ENCODE measurements around the gene HDDC3.
"Not testable (repeated sequence)": the region's sequence is repeated elsewhere in the genome, so short reads cannot be mapped to it uniquely, and the experiment has no call there.

Gene HDDC3

GRCh38 chr15:90929246-90930019, 2.9 kb downstream of the HDDC3 start:
- no peak for DNase-seq

GRCh38 chr15:90928106-90928505, 4.2 kb downstream of the HDDC3 start:
- not testable (repeated sequence) for DNase-seq

GRCh38 chr15:90926766-90927165, 5.6 kb downstream of the HDDC3 start:
- not testable (repeated sequence) for DNase-seq

GRCh38 chr15:90924375-90924774, 8.0 kb downstream of the HDDC3 start:
- DNase-seq: no peak

- DNase-seq: not testable (repeated sequence)
Observed at GRCh38 chr15:90922712-90923322, 9.5 kb downstream of the HDDC3 start.

GRCh38 chr15:90921887-90922286, 10.5 kb downstream of the HDDC3 start:
- no peak for DNase-seq

GRCh38 chr15:90918835-90919234, 13.5 kb downstream of the HDDC3 start:
- no peak for DNase-seq

- DNase-seq: no peak
Observed at GRCh38 chr15:90918034-90918788, 14.1 kb downstream of the HDDC3 start.

- DNase-seq: no peak
Observed at GRCh38 chr15:90917569-90917968, 14.8 kb downstream of the HDDC3 start.

- DNase-seq: no peak
Observed at GRCh38 chr15:90916461-90916860, 15.9 kb downstream of the HDDC3 start.

GRCh38 chr15:90915808-90916440, 16.4 kb downstream of the HDDC3 start:
- DNase-seq: no peak

GRCh38 chr15:90915216-90915807, 17.0 kb downstream of the HDDC3 start:
- DNase-seq: no peak

GRCh38 chr15:90914305-90915080, 17.9 kb downstream of the HDDC3 start:
- DNase-seq: no peak

GRCh38 chr15:90913398-90913944, 18.9 kb downstream of the HDDC3 start:
- DNase-seq: no peak

- DNase-seq: no peak
Observed at GRCh38 chr15:90912770-90913075, 19.6 kb downstream of the HDDC3 start.

GRCh38 chr15:90911906-90912769, 20.2 kb downstream of the HDDC3 start:
- DNase-seq: no peak

GRCh38 chr15:90911302-90911623, 21.1 kb downstream of the HDDC3 start:
- DNase-seq: no peak

- DNase-seq: no peak
Observed at GRCh38 chr15:90910441-90911301, 21.7 kb downstream of the HDDC3 start.

GRCh38 chr15:90909976-90910375, 22.4 kb downstream of the HDDC3 start:
- DNase-seq: no peak

GRCh38 chr15:90909449-90909848, 22.9 kb downstream of the HDDC3 start:
- not testable (repeated sequence) for DNase-seq
